IPS-18c (cell line): ENCODE results near the gene WDR49.

ENCODE experiments used
- H3K4me3 ChIP-seq: 2 replicates; pipeline ENCODE4 v1.7.0; 2013; ENCODE audit warnings: low read depth, mild to moderate bottlenecking, low read length, moderate library complexity; ENCODE audit not compliant: insufficient read depth
- H3K9me3 ChIP-seq: one replicate; pipeline ENCODE4 v1.6.1; 2013; ENCODE audit warnings: mild to moderate bottlenecking, low read length, moderate library complexity; ENCODE audit not compliant: control insufficient read depth, insufficient read depth

WDR49 gene

GRCh38 chr3:167653760-167654159 lies at the start of gene WDR49:
TSS of gene WDR49 (minus strand) at chr3:167653942. CDS start at chr3:167653425, 517 bp downstream.
- Histone ChIP-seq H3K4me3 (no peak within 1 kb of the TSS), H3K9me3 (no peaks in the 10 kb centered on the region)

GRCh38 chr3:167700926-167701325 lies 47.2 kb upstream of the WDR49 start:
- H3K4me3 ChIP-seq = no peak overlapping the region

GRCh38 chr3:167700046-167700445 lies 46.3 kb upstream of the WDR49 start:
- no peak overlapping the region for H3K4me3 ChIP-seq
- H3K9me3 ChIP-seq = no peaks in the 10 kb centered on the region

More at GRCh38 chr3:167700926-167701325, 47.2 kb upstream of the WDR49 start:
- H3K9me3 ChIP-seq = no peaks in the 10 kb centered on the region

GRCh38 chr3:167694121-167694520 lies 40.4 kb upstream of the WDR49 start:
- Histone ChIP-seq H3K4me3 (no peak overlapping the region), H3K9me3 (no peaks in the 10 kb centered on the region)

GRCh38 chr3:167691366-167691765 lies 37.6 kb upstream of the WDR49 start:
- Histone ChIP-seq H3K4me3 (no peak overlapping the region), H3K9me3 (no peaks in the 10 kb centered on the region)

GRCh38 chr3:167684388-167684993 lies 30.7 kb upstream of the WDR49 start:
- no peak overlapping the region for H3K4me3 ChIP-seq
- H3K9me3 ChIP-seq = no peaks in the 10 kb centered on the region

GRCh38 chr3:167679526-167679925 lies 25.8 kb upstream of the WDR49 start:
- no peaks in the 10 kb centered on the region for H3K9me3 ChIP-seq

GRCh38 chr3:167675848-167676247 lies 22.1 kb upstream of the WDR49 start:
- no peaks in the 10 kb centered on the region for H3K9me3 ChIP-seq
- no peak overlapping the region for H3K4me3 ChIP-seq

More at GRCh38 chr3:167679526-167679925, 25.8 kb upstream of the WDR49 start:
- H3K4me3 ChIP-seq = no peak overlapping the region

GRCh38 chr3:167673221-167673620 lies 19.5 kb upstream of the WDR49 start:
- no peak overlapping the region for H3K4me3 ChIP-seq

GRCh38 chr3:167671878-167672427 lies 18.2 kb upstream of the WDR49 start:
- H3K9me3 ChIP-seq = no peaks in the 10 kb centered on the region
- no peak overlapping the region for H3K4me3 ChIP-seq

More at GRCh38 chr3:167673221-167673620, 19.5 kb upstream of the WDR49 start:
- no peaks in the 10 kb centered on the region for H3K9me3 ChIP-seq

GRCh38 chr3:167669699-167670098 lies 16.0 kb upstream of the WDR49 start:
- Histone ChIP-seq H3K4me3 (no peak overlapping the region), H3K9me3 (no peaks in the 10 kb centered on the region)

GRCh38 chr3:167668651-167669050 lies 14.9 kb upstream of the WDR49 start:
- Histone ChIP-seq H3K4me3 (no peak overlapping the region), H3K9me3 (no peaks in the 10 kb centered on the region)

GRCh38 chr3:167666563-167666962 lies 12.8 kb upstream of the WDR49 start:
- Histone ChIP-seq H3K9me3 (no peaks in the 10 kb centered on the region), H3K4me3 (no peak overlapping the region)

- H3K4me3 ChIP-seq = no peak overlapping the region
Measured at GRCh38 chr3:167662919-167663400, 9.2 kb upstream of the WDR49 start.

GRCh38 chr3:167657684-167658225 lies 4.0 kb upstream of the WDR49 start:
- H3K4me3 ChIP-seq = no peak overlapping the region
- no peaks in the 10 kb centered on the region for H3K9me3 ChIP-seq

More at GRCh38 chr3:167662919-167663400, 9.2 kb upstream of the WDR49 start:
- H3K9me3 ChIP-seq = no peaks in the 10 kb centered on the region

- Histone ChIP-seq H3K4me3 (no peak overlapping the region), H3K9me3 (no peaks in the 10 kb centered on the region)
Measured at GRCh38 chr3:167656821-167657220, 3.1 kb upstream of the WDR49 start.

GRCh38 chr3:167653155-167653554 lies 587 bp downstream of the WDR49 start:
- no peaks in the 10 kb centered on the region for H3K9me3 ChIP-seq
- H3K4me3 ChIP-seq = no peak overlapping the region

- H3K4me3 ChIP-seq = no peak overlapping the region
- H3K9me3 ChIP-seq = no peaks in the 10 kb centered on the region
Measured at GRCh38 chr3:167651826-167652225, 1.9 kb downstream of the WDR49 start.
